Jurkat, Clone E6-1 (cell line): ENCODE results near the gene NAA11.
"Not testable (repeated sequence)": the region's sequence is repeated elsewhere in the genome, so short reads cannot be mapped to it uniquely, and the experiment has no call there.

Experiments
- DNase-seq: peaks from one replicate; pipeline ENCODE4 v3.0.0-alpha.2; 2011; ENCODE audit warnings: low read depth, low spot score
- H3K4me3 ChIP-seq: 2 replicates; pipeline ENCODE4 v1.5.1; 2011; ENCODE audit warnings: mild to moderate bottlenecking, low read length, control low read depth, moderate library complexity

The NAA11 gene

DNA sequence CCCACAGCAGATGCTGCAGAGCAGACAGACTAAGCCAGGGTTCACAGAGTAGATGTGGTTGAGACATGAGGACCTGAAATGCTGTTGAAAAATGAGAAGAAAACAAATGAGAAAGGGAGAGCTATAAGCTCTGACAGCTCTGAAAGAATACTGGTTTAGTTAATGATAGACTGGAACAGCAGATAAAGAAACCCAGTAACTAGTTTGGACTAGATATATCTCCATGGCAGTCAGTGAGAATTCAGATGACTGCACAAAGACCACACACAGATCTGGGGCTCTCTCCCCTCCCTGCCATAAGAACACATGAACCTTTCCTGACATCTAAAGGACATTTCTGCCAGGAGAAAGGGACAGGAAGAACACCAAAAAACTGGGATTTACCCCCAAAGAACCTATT lies 8.2 kb downstream of the NAA11 start:
- H3K4me3 ChIP-seq: no peak overlapping the region
- no peak for DNase-seq

DNA sequence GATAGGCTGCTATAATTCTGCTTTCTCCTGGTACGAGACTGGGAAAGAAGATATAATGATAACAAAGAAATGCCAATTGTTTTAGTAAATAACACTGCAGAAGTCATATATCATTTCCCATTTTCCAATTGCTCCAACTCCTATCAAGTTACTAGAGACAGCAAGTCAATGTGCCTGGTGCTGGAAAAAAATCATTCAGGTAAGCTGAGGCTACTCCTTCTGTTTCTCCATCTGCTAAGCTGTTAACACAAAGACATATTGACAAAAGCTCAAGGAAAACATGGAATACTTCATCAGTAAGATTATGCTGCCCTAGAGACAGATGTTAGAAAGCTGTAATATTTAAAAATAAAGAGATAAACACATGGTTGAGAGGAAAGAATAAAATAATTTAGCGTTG lies 10.0 kb downstream of the NAA11 start:
- DNase-seq: no peak
- H3K4me3 ChIP-seq: no peak overlapping the region

DNA sequence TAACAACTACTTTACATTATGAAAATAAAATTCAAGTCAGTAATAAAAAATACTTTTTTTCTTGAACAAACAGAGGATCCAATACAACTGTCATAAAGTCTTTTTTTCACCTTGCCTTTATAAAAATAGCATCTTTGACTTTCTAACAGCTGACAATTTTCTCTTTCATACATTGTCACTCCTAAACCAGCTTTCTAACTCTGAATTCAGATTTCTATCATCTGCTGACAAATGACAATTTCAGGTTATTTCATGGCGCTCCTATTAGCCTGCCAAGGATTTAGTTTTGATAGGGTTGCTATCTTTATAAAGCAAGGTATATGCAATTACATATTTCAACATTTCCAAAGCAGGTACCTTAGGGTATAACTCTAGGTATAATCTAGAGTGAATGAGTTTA lies 14.6 kb downstream of the NAA11 start:
- no peak overlapping the region for H3K4me3 ChIP-seq
- no peak for DNase-seq

DNA sequence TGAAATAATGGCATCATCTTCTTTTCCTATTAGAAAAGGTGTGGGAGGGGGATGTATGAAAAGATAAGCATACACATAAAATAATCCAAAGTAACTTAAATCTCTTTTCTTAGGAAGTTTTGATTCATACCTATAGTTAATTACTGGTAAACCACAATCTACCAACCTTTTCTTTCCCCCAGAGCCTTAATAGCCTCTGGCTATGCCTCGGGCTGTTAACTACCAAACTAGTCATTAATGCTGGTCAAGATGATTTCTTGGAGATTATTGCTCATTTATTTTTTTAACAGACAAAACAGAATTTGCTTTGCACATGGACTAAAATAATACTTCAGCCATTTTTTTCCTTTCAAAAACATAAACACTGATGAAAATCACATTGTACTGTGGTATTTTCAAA lies 16.9 kb downstream of the NAA11 start:
- DNase-seq: no peak
- no peak overlapping the region for H3K4me3 ChIP-seq

DNA sequence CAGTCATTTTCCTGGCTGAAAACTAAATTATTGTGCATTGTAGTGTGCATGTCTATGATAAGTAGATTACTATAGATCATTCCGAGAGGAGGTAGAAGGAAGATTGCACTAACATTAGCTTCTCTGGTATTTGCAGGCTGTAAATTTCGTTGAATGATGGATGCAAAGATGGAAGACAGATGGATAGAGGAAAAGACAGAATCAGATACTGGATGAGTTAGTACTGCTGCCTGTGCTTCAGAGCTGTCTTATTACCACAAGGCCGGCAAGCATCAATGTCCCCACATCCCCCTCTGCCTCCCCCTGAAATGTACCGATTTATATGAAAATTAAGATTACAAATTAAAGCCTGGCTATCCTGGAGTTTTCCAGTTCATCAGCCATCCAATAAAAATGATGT lies 17.7 kb downstream of the NAA11 start:
- no peak for DNase-seq
- H3K4me3 ChIP-seq: no peak overlapping the region

DNA sequence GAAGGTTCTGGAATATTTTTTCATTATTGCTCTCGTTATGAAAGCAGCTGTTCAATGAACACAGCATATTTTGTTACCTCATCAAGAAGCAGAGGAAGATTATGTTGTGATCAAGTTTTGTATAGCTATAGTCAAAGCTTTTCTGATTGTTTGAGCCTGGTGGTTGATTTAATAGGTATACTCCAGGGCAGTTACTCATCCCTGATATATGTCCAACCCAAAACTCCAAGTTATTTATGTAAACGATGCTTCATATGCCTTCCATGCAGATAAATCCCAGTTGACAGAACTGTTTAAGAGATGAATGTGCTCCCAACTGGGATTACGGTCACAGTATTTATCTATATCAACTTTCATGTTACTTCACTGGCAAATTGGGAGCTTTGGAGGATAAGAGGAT lies 19.1 kb downstream of the NAA11 start:
- no peak for DNase-seq
- H3K4me3 ChIP-seq: no peak overlapping the region

DNA sequence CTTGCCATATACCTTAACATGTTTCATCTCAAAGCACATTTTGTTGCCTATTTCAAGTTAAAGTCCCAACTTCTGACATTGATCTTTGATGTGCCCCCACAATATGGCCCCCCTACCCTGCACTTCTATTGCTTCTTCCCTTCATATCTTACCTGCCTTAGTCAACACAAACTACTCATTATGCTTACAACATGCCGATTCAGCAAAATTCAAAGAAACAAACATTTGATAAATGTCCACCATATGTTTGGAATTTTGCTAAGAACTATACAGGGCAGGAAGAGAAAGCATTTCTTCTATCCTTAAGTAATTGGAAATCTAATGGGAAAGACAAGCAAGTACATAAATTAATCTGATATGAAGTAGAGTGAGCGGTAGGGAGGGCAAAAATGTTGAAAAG lies 25.6 kb downstream of the NAA11 start:
- DNase-seq: no peak
- no peak overlapping the region for H3K4me3 ChIP-seq

DNA sequence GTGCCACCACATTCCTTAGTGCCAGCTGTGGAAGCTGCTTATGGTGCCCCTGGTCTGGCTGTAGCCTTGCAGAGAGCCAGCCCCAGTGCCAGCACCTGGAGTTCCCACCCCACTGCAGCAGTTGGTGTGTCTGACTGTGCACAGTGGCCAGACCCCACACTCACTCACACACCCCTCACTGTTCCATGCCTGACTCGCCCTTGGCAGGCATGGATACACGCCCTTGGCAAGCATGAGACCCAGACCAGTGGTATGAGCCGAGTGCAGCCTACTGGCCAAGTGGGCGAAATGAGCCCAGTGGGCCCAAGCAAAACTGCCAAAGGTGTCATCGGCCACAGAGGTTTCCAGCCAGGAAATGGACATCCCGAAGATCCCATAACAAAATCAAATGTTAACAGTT lies 27.4 kb downstream of the NAA11 start:
- H3K4me3 ChIP-seq: no peak overlapping the region
- DNase-seq: no peak

DNA sequence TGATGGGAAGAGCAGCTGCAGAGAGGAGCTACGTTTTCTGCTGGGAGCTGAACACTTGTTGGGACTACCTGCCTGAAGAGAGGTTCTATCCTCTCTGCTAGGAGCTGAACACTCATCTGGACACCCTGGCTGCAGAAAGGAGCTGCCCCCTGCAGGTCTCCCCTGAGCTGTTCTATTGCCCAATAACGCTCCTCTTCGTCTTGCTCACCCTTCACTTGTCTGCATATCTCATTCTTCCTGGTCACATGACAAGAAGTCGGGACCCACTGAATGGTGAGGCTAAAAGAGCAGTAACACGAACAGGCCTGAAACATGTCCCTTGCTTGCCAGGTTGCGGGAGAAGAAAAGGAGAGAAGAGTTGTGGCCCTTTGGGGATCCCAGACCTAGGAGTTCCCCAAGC lies 27.8 kb downstream of the NAA11 start:
- no peak overlapping the region for H3K4me3 ChIP-seq
- DNase-seq: no peak

DNA sequence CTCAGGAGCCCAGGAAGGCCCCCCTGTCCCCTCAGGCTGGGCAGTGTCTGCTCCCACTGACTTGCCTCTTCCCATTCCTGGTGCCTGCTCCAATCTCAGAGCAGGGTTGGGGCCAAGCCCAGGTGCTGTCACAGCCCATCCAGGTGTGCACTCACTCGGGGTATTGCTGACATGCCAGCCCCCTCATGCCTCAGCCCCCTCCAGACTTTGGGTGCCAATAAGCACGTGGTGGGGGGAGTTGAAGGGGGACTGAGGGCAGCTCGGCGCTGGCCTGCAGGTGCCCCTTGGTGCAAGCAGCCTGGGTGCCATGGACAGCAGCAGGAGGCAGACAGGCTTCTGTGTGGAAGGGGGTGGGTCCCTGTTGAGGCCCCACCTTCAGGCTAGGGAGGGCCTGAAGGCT lies 28.4 kb downstream of the NAA11 start:
- H3K4me3 ChIP-seq: no peak overlapping the region

DNA sequence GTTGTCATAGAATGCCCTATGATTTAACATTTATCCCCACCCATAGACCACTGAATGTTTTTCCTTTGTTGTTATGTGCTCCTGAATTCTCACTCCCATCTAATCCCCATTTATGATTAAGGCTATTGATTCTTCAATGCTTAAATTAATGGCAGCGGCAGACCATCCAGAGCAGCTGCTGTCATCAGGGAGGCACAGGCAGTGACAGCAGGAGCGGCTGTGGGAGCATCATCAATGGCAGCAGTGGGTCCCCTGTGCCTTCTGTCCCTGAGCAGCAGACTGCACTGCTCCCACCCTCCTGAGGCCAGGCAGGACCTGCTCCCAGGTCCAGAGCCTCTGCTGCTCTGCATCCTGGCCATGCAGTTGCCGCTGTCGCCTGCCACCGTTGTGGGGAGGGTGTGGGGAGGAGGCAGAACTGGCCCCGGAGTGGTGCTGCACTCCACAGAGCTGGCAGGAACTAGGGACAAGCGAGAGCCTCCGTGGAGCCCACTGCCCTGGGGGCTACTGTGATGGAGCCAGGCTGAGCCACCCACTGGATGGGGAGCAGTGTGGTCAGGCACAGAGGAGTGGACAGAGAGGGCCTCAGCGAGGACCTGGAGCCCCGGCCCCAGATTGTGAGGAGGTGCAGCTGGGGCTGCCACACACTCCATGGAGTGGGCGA lies 29.0 kb downstream of the NAA11 start:
- DNase-seq: no peak
- no peak overlapping the region for H3K4me3 ChIP-seq

More for the DNA sequence above, 28.4 kb downstream of the NAA11 start:
- no peak for DNase-seq

DNA sequence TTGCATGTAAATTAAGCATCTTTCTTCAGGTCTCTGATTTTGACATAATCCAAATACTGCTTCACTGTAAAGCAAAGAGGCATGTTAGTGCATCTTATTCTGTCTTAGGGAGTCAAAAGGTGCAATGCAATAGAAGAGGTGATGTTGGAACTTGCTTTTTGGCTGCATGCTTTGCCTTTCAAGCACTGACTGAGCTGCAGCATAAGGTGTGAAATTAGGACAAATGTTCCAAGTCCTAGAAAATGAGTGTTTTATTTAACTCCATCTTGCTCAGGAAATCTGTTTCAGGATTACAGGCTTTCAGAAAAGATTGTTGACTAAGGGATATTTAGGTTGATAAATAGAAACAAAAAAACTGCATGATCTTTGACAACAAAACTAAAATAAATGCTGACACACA lies 30.8 kb downstream of the NAA11 start:
- no peak overlapping the region for H3K4me3 ChIP-seq
- DNase-seq: no peak

DNA sequence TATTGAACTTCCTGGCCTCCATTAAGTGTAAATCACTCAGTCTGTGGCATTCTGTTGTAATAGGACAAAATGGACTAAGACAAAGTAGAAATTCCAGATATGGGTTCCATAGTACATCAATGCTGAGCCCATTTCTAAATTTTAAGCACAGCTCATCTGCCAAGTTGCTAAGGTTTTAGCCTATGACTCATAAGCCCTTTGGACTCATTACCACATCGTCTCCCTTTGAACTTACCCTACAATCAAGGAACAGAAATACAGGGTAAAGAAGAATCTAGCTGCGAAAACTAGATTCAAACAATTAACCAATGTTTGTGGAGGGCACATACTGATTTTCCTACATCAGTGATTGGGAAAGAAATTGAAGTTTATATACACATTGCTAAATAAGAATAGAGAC lies 31.8 kb downstream of the NAA11 start:
- H3K4me3 ChIP-seq: no peak overlapping the region
- no peak for DNase-seq

DNA sequence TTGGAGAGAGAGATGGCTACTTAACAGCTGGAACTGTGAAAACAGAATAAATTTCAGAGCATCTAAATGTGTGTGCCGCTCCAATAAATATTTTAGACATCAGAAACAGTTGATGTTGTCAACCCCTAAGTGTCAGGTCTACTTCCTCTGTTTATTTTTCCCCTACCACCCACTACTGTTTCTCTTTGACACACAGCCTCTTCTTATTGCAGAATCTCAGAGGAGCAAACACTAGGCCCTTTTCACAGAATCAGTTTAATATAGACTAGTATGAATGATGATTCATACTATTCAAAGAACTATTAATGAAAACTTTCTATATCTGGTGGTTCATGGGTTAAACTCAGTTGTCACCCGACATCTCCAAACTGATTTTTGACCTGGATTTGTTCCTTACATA lies 33.9 kb downstream of the NAA11 start:
- no peak for DNase-seq
- no peak overlapping the region for H3K4me3 ChIP-seq

DNA sequence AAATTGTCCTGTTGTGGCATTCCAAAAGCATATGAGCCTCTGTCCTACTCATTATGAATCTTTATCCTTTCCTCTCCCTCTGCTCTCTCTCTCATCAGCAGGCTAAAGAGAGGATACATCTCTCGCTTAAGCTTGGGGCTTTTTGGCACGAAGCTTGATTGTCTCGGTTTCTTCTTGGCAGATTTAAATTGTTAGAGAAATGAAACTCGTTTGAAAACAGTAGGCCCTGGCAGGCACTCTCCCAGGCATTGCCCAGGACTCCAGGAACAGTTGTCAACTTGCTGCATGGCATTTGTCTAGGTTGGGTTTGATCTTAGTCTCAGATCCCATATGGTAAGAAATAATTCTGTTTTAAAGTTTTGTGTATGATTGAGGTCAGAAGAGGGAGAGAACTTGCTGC lies 35.5 kb downstream of the NAA11 start:
- no peak for DNase-seq
- no peak overlapping the region for H3K4me3 ChIP-seq

DNA sequence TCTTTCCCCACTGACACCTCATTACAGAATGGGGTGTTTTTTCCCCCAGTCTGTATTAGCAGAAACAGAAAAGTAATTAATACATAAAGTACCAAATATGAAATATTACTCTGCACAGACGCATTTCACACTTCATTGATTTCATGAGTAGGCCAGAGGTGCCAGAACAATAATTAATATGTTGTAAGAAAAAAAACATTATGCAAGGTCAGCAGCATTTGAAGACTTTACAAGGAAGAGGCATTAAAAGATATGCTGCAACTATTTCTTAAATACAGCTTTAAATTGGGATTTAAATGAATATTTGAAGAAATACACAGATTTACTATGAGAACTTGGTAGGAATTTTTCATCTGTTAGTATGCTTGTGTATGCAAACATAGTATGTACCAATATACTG lies 37.7 kb downstream of the NAA11 start:
- H3K4me3 ChIP-seq: no peak overlapping the region
- no peak for DNase-seq

DNA sequence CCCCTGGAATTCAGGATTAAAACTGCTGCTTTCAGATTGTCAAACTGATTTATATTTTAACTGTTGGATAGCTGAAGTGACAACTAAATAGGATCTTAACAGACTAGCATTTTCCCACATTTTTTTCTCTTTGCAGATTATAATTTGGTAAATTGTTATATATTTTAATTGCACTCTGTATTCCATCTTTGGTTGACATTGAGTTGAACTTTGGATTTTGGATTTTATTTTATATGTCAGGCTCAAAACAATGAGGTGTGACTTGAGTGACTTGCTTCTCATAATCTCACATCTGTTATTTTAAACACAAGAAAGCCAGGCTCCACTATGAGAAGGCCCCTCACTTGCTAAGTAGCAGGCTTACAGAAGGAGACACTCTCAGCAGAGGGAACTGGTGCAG lies 38.1 kb downstream of the NAA11 start:
- no peak overlapping the region for H3K4me3 ChIP-seq
- no peak for DNase-seq

DNA sequence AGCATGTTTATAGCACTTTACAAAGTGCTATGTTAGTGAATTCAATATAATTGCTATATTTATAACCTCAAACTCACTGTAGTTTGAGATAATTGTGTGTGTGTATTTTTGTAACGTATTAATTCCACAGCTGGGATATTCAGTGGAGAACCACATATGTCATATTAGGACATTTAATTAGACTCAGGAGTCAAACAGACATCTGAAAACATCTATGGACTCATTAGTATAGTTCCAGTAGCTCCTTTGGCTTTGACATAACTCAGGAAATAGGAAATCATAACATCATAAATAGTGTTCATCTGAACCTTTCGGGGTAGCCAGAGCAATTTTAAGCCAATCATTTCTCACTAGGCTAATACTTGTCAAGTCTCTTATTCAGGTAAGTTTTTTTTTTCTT lies 38.8 kb downstream of the NAA11 start:
- no peak overlapping the region for H3K4me3 ChIP-seq
- DNase-seq: no peak

DNA sequence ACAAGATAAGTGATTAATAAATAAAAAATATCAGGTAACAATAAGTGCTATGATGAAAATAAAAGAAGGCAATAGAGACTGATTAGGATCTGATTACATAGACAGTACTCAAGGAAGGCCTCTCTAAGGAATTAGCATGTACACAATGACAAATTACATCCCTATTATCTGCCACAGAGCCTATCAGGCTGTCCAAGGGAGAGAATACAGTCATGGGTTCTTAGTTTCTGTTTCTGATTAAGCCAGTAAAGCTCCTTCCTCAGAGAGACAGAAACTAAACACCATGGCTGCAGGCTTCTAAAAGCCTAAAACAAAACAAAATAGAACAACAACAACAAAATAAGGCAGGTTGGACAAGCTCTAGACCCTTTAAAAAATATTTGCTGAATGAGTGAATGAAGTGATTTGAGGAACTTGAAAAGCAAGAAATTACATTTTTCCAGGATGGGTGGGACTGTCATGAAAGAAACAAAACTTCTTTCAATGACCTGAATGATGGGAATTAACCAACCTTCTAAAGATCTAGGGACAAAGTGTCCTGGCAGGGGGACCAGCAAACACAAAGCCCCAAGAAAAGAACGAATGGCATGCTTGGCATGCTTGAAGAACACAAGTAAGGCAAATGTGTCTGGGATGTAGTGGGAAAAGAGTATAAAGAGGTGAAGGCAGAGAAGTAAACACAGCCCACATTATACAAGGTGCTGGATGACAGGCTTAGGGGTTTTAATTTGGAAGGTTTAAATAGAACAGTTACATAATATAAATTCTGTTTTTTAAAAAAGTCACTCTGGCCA lies 44.1 kb downstream of the NAA11 start:
- no peak for DNase-seq

DNA sequence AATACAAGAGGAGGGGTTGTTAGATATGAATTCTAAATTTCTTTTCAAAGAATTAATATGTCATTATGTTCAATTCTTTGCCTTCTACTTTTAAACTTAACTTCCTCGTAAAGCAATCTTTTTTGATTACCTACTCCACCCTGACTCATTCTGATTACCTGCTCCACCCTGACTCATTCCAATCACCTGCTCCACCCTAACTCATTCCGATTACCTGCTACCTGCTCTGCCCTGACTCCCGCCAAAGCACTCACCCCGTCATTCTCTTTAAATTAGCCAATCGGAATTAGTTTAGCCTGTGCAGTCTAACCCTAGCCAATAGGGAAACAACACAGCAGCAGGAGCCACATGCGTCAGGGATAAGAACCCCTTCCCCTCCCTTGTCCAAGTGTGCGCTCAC lies 48.4 kb downstream of the NAA11 start:
- DNase-seq, H3K4me3 ChIP-seq: not testable (repeated sequence)

More for the DNA sequence above, 44.1 kb downstream of the NAA11 start:
- no peak overlapping the region for H3K4me3 ChIP-seq

DNA sequence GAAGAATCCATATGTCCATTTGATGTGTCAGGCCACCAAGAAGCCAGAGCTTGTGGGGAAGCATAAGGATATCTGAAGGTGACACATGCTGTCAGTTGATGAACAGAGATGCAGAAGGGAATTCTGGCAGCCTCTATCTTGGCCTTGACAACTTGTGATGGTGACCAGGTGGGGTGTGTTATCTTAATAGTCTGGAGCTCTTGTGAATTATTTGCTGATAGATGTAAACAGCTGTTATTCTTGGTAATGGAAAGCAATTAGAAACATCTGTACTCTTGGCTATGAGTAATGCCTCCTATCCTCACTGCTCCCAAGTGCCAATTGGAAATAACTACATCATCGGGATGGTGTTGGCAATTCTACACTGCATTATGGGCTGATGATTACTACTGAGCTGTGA lies 51.9 kb downstream of the NAA11 start:
- H3K4me3 ChIP-seq: no peak overlapping the region
- DNase-seq: no peak
